ENCODE results near the gene SOWAHC. TPM values are rescaled to one million over a fixed set of nuclear protein-coding genes. Genes with fewer than 3 reads are reported as not detected.
"Not testable (repeated sequence)": the region's sequence is repeated elsewhere in the genome, so short reads cannot be mapped to it uniquely, and the experiment has no call there.

The SOWAHC gene
- total and polyA plus RNA-seq, 2 donors (not counting 3 experiments of a cell fraction or from before 2014, with no cell fraction given) = 1.0 to 4.1 TPM

DNA sequence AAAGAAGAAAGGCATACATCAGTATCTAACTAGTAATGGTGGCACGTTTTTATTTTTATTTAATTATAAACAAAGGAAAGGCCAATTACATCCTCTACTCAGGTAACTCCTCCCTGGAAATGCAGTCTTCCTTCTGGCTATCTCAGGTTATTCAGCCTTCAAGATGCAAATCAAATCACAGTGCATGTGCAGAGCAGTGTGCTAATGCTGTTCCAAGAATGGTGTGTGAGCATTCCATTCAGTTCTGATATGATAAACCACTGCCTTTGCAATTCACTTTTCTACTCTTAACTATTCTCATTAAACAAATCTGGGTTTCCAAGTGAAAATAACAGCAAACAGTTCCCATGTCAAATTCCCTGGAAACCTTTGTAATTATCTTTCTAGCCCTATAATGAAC lies 38.8 kb upstream of the SOWAHC start:
- peaks cover 0 to 5% of the 10 kb centered on the region in 2 experiments for H3K36me3 ChIP-seq (ENCODE audit: control insufficient read depth in 2 of 2, extremely low read depth in 1 of 2, insufficient read depth in 2 of 2, low read length in 2 of 2)
- no peak for TF ChIP-seq POLR2A (IDR thresholded peaks at IDR 0.05; ENCODE audit: low read depth, low read length)
- BruUV-seq (replicated peaks) = no TSS peak
- H3K9ac ChIP-seq (replicated peaks; ENCODE audit: extremely low read depth, insufficient read depth, low read length) = no peak overlapping the region
- peaks cover 3% of the 10 kb centered on the region for H3K79me2 ChIP-seq (ENCODE audit: control insufficient read depth, insufficient read depth, low read length)
- dilution Hi-C loops (cut with MboI; ENCODE audit: extremely low pct_ligation_motif_present, low sequenced_read_pairs) = no loop called here
- H3K9me1 ChIP-seq (replicated peaks; ENCODE audit: control insufficient read depth, extremely low read depth, insufficient read depth, low read length) = no peaks in the 10 kb centered on the region
- H3K4me3 ChIP-seq (replicated peaks in 1 of 3; ENCODE audit: insufficient read depth in 1 of 3, low read depth in 1 of 3, low read length in 3 of 3) = no peak overlapping the region
- DNase-seq (ENCODE audit: low read depth, low spot score) = no peak
- ChIA-PET CTCF (interaction anchor here (0.8 kb wide), 1 partner anchor 15 kb away, joined by 3 read pairs; no protein-coding TSS in a partner anchor), POLR2A (no interaction called here)
- no peak for FAIRE-seq
- H3K27me3 ChIP-seq (ENCODE audit: control insufficient read depth in 2 of 2, insufficient read depth in 2 of 2, low read length in 2 of 2) = no peaks in the 10 kb centered on the region
- no peak overlapping the region for H3K4me2 ChIP-seq (ENCODE audit: insufficient read depth, low read length)
- H3K9me3 ChIP-seq (replicated peaks; ENCODE audit: control insufficient read depth, insufficient read depth, low read length) = no peaks in the 10 kb centered on the region
- no peaks in the 10 kb centered on the region for H4K20me1 ChIP-seq (replicated peaks; ENCODE audit: control insufficient read depth, extremely low read depth, insufficient read depth, low read length)
- H3K4me1 ChIP-seq (ENCODE audit: control insufficient read depth, extremely low read depth, insufficient read depth, low read length) = no peaks in the 10 kb centered on the region
- intact Hi-C loops (cut with micrococcal nuclease) = no loop called here
- no peak overlapping the region for H2AFZ ChIP-seq (ENCODE audit: low read depth, low read length)
- no peak overlapping the region for H3K27ac ChIP-seq (ENCODE audit: insufficient read depth, low read depth, low read length)

- BruUV-seq (replicated peaks); H3K36me3 ChIP-seq (ENCODE audit: control insufficient read depth in 2 of 2, extremely low read depth in 1 of 2, insufficient read depth in 2 of 2, low read length in 2 of 2); POLR2A ChIA-PET; H3K79me2 ChIP-seq (ENCODE audit: control insufficient read depth, insufficient read depth, low read length); H3K4me3 ChIP-seq (replicated peaks in 1 of 3; ENCODE audit: insufficient read depth in 1 of 3, low read depth in 1 of 3, low read length in 3 of 3); intact Hi-C loops (cut with micrococcal nuclease); dilution Hi-C loops (cut with MboI; ENCODE audit: extremely low pct_ligation_motif_present, low sequenced_read_pairs); H3K9ac ChIP-seq (replicated peaks; ENCODE audit: extremely low read depth, insufficient read depth, low read length); FAIRE-seq; H3K27ac ChIP-seq (ENCODE audit: insufficient read depth, low read depth, low read length); H3K4me2 ChIP-seq (ENCODE audit: insufficient read depth, low read length); CTCF ChIA-PET; H3K27me3 ChIP-seq (ENCODE audit: control insufficient read depth in 2 of 2, insufficient read depth in 2 of 2, low read length in 2 of 2); DNase-seq (ENCODE audit: low read depth, low spot score); H2AFZ ChIP-seq (ENCODE audit: low read depth, low read length); H3K4me1 ChIP-seq (ENCODE audit: control insufficient read depth, extremely low read depth, insufficient read depth, low read length); H3K9me1 ChIP-seq (replicated peaks; ENCODE audit: control insufficient read depth, extremely low read depth, insufficient read depth, low read length); H3K9me3 ChIP-seq (replicated peaks; ENCODE audit: control insufficient read depth, insufficient read depth, low read length); H4K20me1 ChIP-seq (replicated peaks; ENCODE audit: control insufficient read depth, extremely low read depth, insufficient read depth, low read length): not testable (repeated sequence)
These were observed 36.5 kb upstream of the SOWAHC start for GRCh38 chr2:109577630-109578029.

Measured in endothelial cell of umbilical vein (primary cell).